ENCODE measurements around the gene MISP.
"Not testable (repeated sequence)": the region's sequence is repeated elsewhere in the genome, so short reads cannot be mapped to it uniquely, and the experiment has no call there.

The MISP gene

DNA sequence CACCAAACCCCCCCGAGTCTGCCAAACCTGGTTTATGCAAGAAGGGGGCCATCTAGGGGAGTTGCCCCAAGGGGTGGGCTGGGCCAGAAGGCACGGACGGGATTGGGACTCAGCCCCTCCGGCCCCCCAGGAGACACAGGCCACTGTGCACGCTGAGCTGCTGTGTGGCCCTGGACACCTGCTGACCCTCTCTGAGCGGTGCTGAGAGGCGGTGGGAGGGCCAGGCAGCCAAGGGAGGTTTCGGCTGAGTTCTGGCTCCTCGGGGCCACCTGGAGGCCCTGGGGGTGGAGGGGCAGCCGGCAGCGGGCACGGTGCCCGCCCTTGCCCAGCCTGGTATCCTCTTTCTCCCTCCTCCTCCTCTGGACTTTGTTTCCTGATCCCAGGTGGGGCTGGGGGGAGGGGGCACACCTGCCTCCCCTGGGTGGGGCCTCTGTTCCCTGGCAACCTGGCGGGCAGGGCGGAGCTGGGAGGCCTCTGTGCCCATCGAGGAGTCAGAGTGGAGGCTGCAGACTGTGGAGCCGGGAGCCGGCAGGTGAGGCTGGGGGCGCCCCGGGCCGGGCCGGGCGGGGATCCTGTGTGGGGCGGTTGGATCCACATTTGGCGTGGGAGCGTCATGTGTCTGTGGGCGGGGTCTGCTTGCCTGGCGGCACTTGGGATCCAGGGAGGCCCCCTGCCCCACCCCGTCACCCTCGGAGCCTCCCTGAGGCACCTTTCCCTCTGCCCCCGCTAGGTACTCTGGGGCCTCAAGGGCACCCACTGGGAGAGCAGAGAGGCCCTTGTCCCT, at the start of gene MISP:
Gene MISP (plus strand): TSS at position 473 of the 784 bp plus-strand sequence. CDS start 5,835 bp downstream, outside the sequence.
- peak; percentile 64 for DNase-seq

DNA sequence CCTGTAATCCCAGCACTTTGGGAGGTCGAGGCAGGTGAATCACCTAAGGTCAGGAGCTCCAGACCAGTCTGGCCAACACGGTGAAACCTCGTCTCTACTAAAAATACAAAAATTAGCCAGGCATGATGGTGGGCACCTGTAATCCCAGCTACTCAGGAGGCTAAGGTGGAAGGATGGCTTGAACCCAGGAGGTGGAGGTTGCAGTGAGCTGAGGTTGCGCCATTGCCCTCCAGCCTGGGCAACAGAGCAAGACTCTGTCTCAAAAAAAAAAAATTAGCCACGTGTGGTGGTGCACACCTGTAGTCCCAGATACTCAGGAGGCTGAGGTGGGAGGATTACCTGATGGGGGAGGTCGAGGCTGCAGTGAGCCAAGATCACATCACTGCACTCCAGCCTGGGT, 48.1 kb upstream of the MISP start:
- DNase-seq: not testable (repeated sequence)

GRCh38 chr19:703329-703650, 47.6 kb upstream of the MISP start:
- no peak for DNase-seq

GRCh38 chr19:703651-704446, 47.1 kb upstream of the MISP start:
- peak; percentile 32 for DNase-seq

- no peak for DNase-seq
These were observed 46.5 kb upstream of the MISP start for GRCh38 chr19:704447-704741.

- DNase-seq: no peak
These were observed 42.5 kb upstream of the MISP start, which contains the start of gene PALM for GRCh38 chr19:708154-709143. Gene PALM (plus strand): TSS chr19:708935. CDS start chr19:709147, 212 bp downstream.

DNA sequence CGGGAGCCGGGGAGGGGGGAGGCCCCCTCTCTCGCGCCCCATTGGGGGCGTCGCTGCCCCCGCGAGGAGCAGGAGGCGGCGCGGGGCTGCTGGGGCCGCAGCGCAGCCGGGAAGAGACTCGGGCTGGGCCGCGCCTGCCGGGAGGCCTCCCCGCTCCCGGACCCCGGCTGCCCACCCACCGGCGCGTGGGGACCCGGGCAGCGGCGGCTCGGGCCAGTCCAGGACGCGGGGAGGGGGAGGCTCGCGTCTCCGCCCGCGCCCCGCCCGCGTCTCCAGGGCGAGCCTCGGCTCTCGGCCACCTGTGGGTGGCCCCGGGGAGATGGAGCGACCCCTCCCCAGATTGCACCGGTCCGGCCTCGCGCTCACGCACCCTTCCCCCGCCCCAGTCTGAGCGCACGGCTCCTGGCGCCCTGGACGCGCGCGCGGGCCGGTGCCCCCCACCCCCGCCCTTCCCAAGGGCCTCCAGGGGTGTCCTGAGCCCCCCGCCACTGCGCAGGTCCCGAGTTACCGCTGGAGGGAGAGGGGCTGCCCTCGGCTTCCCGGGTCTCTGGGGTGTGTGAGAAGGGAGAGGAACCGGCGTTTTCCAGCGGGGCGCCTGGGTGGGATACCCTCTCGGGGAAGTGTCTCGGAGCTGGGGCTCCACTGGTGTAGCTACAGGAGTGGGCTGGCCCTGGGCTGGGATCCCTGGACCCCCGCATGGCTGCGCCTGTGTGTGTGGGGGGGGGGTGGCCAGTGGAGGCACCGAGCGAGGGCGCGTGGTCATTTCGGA, 41.5 kb upstream of the MISP start:
- DNase-seq: no peak

- no peak for DNase-seq
These were observed 40.8 kb upstream of the MISP start for GRCh38 chr19:709965-710571.

GRCh38 chr19:710767-711166, 40.1 kb upstream of the MISP start:
- DNase-seq: no peak

GRCh38 chr19:711254-711653, 39.7 kb upstream of the MISP start:
- no peak for DNase-seq

GRCh38 chr19:715347-715746, 35.6 kb upstream of the MISP start:
- DNase-seq: no peak

GRCh38 chr19:718251-718951, 32.5 kb upstream of the MISP start:
- no peak for DNase-seq

- no peak for DNase-seq
These were observed 31.9 kb upstream of the MISP start for GRCh38 chr19:718991-719512.

- DNase-seq: no peak
These were observed 31.1 kb upstream of the MISP start for GRCh38 chr19:719636-720344.

DNA sequence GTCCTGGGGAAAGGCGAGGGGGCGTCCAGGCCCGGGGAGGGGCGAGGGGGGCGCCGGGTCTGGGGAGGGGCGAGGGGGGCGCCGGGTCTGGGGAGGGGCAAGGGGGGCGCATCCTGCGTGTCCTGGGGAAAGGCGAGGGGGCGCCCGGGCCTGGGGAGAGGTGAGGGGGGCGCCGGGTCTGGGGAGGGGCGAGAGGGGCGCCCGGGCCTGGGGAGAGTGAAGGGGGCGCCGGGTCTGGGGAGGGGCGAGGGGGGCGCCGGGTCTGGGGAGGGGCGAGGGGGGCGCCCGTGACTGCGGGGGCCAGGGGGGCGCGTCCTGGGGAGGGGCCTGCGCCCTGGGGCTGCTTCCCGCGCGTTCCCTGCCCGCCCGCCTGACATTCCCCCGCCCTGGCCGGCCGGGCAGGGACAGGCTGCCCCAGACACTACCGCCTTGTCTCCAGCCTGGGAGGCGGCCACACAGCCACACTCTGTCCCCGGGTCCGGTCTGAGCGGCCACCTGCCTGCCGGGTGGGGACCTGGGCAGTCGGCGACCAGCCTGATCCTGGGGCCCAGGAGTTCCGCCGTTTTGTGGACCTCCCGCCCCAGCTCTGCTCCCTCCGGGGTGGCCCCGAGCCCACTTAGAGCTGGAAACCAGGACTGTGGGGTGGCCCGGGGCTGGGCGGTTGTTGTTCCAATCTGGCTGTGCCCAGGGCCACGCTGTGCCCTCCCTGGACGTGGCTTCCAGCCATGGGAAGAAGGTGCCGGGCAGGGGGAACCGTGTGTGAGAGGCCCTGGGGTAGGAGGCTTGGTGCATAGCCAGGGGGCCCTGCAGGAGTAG, 30.4 kb upstream of the MISP start:
- no peak for DNase-seq

GRCh38 chr19:722553-723101, 28.3 kb upstream of the MISP start:
- no peak for DNase-seq

DNA sequence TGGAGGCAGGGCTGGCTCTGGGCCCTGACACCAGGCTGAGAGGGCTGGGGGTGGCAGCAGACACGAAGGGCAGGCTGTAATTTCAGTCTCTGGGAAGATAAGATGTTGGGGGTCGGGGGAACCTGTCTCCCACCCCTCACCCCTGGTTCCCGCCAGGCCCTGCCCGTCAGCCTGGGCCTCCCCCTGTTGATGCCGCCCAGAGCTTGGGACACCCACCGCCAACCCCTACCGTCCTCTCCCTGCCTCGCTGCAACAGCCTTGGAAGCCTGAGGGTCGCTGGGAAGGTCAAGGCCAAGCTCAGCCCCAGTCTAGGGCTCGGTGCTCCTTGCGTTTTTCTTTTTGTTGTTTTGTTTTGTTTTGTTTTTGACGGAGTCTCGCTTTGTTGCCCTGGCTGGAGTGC, 27.7 kb upstream of the MISP start:
- DNase-seq: no peak

DNA sequence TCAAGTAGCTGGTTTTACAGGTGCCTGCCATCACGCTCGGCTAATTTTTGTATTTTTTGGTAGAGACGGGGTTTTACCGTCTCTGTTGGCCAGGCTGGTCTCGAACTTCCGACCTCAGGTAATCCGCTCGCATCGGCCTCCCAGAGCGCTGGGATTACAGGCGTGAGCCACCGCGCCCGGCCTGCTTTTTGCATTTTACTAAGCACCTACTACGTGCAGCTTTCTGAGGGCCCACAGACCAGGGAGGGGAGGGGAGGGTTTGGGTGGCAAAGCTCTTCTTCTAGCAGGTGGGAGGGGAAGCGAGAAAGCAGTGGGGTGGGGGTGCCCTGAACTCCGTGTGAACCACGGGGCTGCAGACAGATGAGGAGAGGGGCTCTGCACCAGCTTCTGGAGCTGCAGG, 27.2 kb upstream of the MISP start:
- no peak for DNase-seq

DNA sequence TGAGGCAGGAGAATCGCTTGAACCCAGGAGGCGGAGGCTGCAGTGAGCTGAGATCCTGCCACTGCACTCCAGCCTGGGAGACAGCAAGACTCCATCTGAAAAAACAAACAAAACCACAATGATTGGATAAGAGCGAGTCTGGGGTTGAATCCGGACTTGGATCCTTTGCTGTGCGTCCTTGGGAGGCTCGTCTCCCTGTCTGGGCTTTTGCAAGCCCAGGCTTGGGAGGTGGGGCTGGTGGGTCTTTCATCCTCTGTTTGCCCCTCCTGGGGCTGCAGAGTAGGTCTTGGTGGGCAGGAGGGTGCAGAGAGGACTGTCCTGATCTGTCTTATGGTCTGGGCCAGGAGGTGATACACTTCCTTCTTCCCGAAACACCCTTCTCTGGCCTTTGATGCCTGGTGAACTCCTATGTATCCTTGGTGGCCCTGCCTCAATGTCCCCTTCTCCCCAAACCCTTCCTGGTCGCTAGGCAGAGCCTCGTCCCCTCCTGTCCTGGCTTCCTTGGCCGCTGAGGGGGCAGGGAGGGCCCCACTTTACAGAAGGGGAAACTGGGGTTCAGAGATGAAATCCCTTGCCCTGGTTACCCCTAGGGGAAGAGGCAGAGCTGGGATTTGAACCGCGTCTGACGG, 25.3 kb upstream of the MISP start:
- DNase-seq: no peak
